Measurements from ENCODE around the gene SCNN1B.

The SCNN1B gene

DNA sequence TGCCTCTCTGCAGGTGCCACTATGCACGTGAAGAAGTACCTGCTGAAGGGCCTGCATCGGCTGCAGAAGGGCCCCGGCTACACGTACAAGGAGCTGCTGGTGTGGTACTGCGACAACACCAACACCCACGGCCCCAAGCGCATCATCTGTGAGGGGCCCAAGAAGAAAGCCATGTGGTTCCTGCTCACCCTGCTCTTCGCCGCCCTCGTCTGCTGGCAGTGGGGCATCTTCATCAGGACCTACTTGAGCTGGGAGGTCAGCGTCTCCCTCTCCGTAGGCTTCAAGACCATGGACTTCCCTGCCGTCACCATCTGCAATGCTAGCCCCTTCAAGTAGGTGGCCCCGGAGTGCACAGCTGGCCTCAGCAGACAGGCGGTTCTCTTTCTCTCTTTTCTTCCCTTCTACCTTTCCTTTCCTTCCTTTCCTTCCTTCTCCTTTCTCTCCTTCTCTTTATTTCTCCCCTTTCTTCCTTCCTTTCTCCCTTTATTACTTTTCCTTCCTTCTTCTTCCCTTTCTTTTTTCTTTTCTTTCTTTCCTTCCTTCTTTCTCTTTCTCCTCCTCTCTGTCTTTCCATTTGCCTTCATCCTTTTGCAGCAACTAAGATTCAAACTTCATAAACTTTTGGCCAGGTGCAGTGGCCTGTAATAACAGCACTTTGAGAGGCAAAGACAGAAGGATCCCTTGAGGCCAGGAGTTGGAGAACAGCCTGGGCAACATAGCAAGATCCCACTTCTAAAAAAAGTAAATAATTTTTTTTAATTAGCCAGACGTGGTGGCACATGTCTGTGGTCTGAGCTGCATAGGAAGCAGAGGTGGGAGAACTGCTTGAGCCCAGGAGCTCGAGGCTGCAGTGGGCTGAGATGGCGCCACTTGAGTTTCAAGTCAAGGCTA, 46.7 kb downstream of the SCNN1B start:
- Histone ChIP-seq H3K9ac (ENCODE audit: low read length) (no peak overlapping the region), H3K4me2 (ENCODE audit: low read length) (no peak overlapping the region), H3K27me3 (ENCODE audit: low read depth, low read length) (no peaks in the 10 kb centered on the region), H3K9me3 (ENCODE audit: insufficient read depth, low read length) (no peaks in the 10 kb centered on the region), H3K79me2 (ENCODE audit: low read length) (no peaks in the 10 kb centered on the region), H2AFZ (ENCODE audit: low read depth, low read length) (no peak overlapping the region), H3K4me1 (ENCODE audit: low read length) (peaks cover 25% of the 10 kb centered on the region), H3K36me3 (replicated peaks; ENCODE audit: low read depth, low read length) (no peaks in the 10 kb centered on the region), H3K27ac (ENCODE audit: low read length) (no peak overlapping the region), H4K20me1 (ENCODE audit: insufficient read depth, low read length) (no peaks in the 10 kb centered on the region), H3K4me3 (ENCODE audit: low read length) (no peak overlapping the region)
- TF ChIP-seq, protein P1, sequence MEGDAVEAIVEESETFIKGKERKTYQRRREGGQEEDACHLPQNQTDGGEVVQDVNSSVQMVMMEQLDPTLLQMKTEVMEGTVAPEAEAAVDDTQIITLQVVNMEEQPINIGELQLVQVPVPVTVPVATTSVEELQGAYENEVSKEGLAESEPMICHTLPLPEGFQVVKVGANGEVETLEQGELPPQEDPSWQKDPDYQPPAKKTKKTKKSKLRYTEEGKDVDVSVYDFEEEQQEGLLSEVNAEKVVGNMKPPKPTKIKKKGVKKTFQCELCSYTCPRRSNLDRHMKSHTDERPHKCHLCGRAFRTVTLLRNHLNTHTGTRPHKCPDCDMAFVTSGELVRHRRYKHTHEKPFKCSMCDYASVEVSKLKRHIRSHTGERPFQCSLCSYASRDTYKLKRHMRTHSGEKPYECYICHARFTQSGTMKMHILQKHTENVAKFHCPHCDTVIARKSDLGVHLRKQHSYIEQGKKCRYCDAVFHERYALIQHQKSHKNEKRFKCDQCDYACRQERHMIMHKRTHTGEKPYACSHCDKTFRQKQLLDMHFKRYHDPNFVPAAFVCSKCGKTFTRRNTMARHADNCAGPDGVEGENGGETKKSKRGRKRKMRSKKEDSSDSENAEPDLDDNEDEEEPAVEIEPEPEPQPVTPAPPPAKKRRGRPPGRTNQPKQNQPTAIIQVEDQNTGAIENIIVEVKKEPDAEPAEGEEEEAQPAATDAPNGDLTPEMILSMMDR (IDR thresholded peaks at IDR 0.05; ENCODE audit: low read depth, low read length), result no peak; the same call in 1 of the 2 replicates
- TF ChIP-seq EZH2phosphoT487 (IDR thresholded peaks at IDR 0.05; ENCODE audit: low read depth), result no peak

DNA sequence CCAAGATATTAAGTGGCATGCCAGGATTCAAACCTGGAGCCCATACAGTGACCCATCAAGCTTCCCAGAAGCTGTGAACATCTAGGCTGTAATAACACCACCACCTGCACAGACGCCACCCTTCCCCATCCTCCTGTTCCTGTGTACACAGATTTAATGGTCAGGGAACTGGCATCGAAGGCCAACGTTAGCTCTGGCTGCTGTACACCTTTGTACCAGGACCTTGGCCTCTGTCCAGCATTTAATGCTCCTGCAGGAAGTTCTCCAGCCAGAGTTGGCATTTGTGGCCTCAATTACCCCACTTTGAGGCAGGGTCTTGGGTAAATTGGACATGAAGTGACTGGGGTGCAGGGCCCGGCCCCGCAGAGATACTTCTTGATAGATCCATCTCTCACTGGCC, 49.3 kb downstream of the SCNN1B start:
- no peak overlapping the region for H3K9ac ChIP-seq (ENCODE audit: low read length)
- no peak overlapping the region for H3K4me2 ChIP-seq (ENCODE audit: low read length)
- H3K4me1 ChIP-seq (ENCODE audit: low read length), result peaks cover 25% of the 10 kb centered on the region
- H3K9me3 ChIP-seq (ENCODE audit: insufficient read depth, low read length), result no peaks in the 10 kb centered on the region
- no peak overlapping the region for H3K4me3 ChIP-seq (ENCODE audit: low read length)
- no peak overlapping the region for H3K27ac ChIP-seq (ENCODE audit: low read length)
- no peak for TF ChIP-seq EZH2phosphoT487 (IDR thresholded peaks at IDR 0.05; ENCODE audit: low read depth)
- TF ChIP-seq, protein P1 (IDR thresholded peaks at IDR 0.05; ENCODE audit: low read depth, low read length), result no peak
- H3K27me3 ChIP-seq (ENCODE audit: low read depth, low read length), result no peaks in the 10 kb centered on the region
- H3K36me3 ChIP-seq (replicated peaks; ENCODE audit: low read depth, low read length), result no peaks in the 10 kb centered on the region
- no peaks in the 10 kb centered on the region for H4K20me1 ChIP-seq (ENCODE audit: insufficient read depth, low read length)
- no peaks in the 10 kb centered on the region for H3K79me2 ChIP-seq (ENCODE audit: low read length)
- no peak overlapping the region for H2AFZ ChIP-seq (ENCODE audit: low read depth, low read length)

DNA sequence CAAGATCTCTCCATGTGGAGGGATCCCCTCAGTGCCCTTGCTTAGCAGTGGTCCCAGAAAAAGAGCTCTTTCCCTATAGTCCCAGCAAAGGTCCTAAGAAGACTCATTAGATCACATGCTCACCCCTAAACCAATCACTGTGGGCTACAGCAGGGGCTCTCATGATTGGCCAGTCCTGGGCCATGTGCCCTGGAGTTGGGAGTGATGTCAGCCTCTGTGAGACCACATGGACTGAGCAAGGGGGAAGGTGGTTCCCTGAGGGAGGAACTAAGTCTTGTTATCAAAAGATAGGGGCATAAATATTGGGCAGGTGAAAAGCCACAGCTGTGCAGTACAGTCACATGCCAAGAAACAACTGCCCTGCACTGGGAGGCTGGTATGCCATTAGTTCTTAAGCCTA, 51.3 kb downstream of the SCNN1B start:
- H3K4me3 ChIP-seq (ENCODE audit: low read length), result no peak overlapping the region
- no peak overlapping the region for H3K27ac ChIP-seq (ENCODE audit: low read length)
- no peak overlapping the region; the same call in 1 of the 2 replicates for H2AFZ ChIP-seq (ENCODE audit: low read depth, low read length)

DNA sequence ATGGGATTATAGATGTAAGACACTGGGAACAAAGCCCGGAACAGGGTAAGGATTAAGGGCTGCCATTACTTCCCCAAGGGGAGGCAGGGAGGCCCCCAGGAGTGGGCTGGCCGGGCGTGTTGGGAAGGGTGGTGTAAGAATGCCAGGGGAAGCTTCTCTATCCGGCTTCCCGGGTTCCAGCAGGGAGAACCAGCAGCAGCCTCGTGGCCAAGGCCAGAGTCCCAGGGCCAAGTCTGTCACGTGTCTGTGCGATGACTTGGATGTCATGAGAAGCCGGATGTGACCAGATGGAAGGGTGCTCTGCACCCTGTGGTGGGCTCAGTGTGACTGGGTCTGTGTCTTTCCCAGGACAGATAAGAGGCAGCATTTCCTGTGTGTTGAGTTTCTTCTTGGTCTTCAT, 52.1 kb downstream of the SCNN1B start:
- Histone ChIP-seq H3K4me3 (ENCODE audit: low read length) (no peak overlapping the region), H3K4me2 (ENCODE audit: low read length) (no peak overlapping the region), H3K36me3 (replicated peaks; ENCODE audit: low read depth, low read length) (no peaks in the 10 kb centered on the region), H3K9me3 (ENCODE audit: insufficient read depth, low read length) (no peaks in the 10 kb centered on the region), H3K4me1 (ENCODE audit: low read length) (peaks cover 25% of the 10 kb centered on the region), H2AFZ (ENCODE audit: low read depth, low read length) (no peak overlapping the region), H3K27ac (ENCODE audit: low read length) (no peak overlapping the region), H3K27me3 (ENCODE audit: low read depth, low read length) (no peaks in the 10 kb centered on the region), H4K20me1 (ENCODE audit: insufficient read depth, low read length) (no peaks in the 10 kb centered on the region), H3K79me2 (ENCODE audit: low read length) (no peaks in the 10 kb centered on the region), H3K9ac (ENCODE audit: low read length) (no peak overlapping the region)
- no peak for TF ChIP-seq EZH2phosphoT487 (IDR thresholded peaks at IDR 0.05; ENCODE audit: low read depth)
- TF ChIP-seq, protein P1 (IDR thresholded peaks at IDR 0.05; ENCODE audit: low read depth, low read length), result no peak

More for the DNA sequence above, 51.3 kb downstream of the SCNN1B start:
- Histone ChIP-seq H4K20me1 (ENCODE audit: insufficient read depth, low read length) (no peaks in the 10 kb centered on the region), H3K9ac (ENCODE audit: low read length) (no peak overlapping the region), H3K4me1 (ENCODE audit: low read length) (peaks cover 25% of the 10 kb centered on the region), H3K4me2 (ENCODE audit: low read length) (no peak overlapping the region), H3K27me3 (ENCODE audit: low read depth, low read length) (no peaks in the 10 kb centered on the region), H3K9me3 (ENCODE audit: insufficient read depth, low read length) (no peaks in the 10 kb centered on the region), H3K79me2 (ENCODE audit: low read length) (no peaks in the 10 kb centered on the region), H3K36me3 (replicated peaks; ENCODE audit: low read depth, low read length) (no peaks in the 10 kb centered on the region)
- TF ChIP-seq EZH2phosphoT487 (IDR thresholded peaks at IDR 0.05; ENCODE audit: low read depth), result no peak

Measured in OCI-LY3 (cell line).